Neural cell (in vitro differentiated cells): Measurements from ENCODE around the gene SLCO4A1.

Source experiments
- CTCF ChIP-seq: fragments of 450-650 bp; IDR thresholded peaks from 2 replicates; pipeline ENCODE4 v1.5.1; 2014; ENCODE audit warnings: antibody characterized with exemption, mild to moderate bottlenecking, moderate library complexity; ENCODE audit not compliant: poor library complexity, severe bottlenecking
- EP300 ChIP-seq: fragments of 450-650 bp; conservative IDR thresholded peaks from 2 replicates; pipeline ENCODE4 v1.6.1; 2014; ENCODE audit warnings: antibody characterized with exemption, mild to moderate bottlenecking, moderate library complexity; ENCODE audit not compliant: poor library complexity, severe bottlenecking
- EZH2 ChIP-seq: fragments of 200-600, 300-800 bp; shearing (Covaris generic), sonication (generic); IDR thresholded peaks from 2 replicates; pipeline ENCODE4 v1.6.1; 2014; ENCODE audit warnings: antibody characterized with exemption, low read length, borderline replicate concordance, mild to moderate bottlenecking; ENCODE audit not compliant: insufficient read depth, poor library complexity, severe bottlenecking
- MXI1 ChIP-seq: fragments of 450-650 bp; conservative IDR thresholded peaks from 2 replicates; pipeline ENCODE4 v1.6.1; 2014; ENCODE audit warnings: antibody characterized with exemption, mild to moderate bottlenecking; ENCODE audit not compliant: poor library complexity, severe bottlenecking
- POLR2AphosphoS5 ChIP-seq: IDR thresholded peaks from 2 replicates; pipeline ENCODE4 v1.6.1; 2012
- RAD21 ChIP-seq: fragments of 450-650 bp; conservative IDR thresholded peaks from 2 replicates; pipeline ENCODE4 v1.6.1; 2014; ENCODE audit warnings: antibody characterized with exemption, mild to moderate bottlenecking, moderate library complexity
- REST ChIP-seq: IDR thresholded peaks from 2 replicates; pipeline ENCODE4 v1.6.1; 2012; ENCODE audit warnings: borderline replicate concordance
- SMC3 ChIP-seq: fragments of 450-650 bp; conservative IDR thresholded peaks from 2 replicates; pipeline ENCODE4 v1.6.1; 2014; ENCODE audit warnings: antibody characterized with exemption, mild to moderate bottlenecking, moderate library complexity; ENCODE audit not compliant: poor library complexity
- TAF1 ChIP-seq: IDR thresholded peaks from 2 replicates; pipeline ENCODE4 v1.6.1; 2012; ENCODE audit warnings: low read depth

GRCh38 chr20:62636446-62636845 is 5.9 kb upstream of the SLCO4A1 start:
- no peak for TF ChIP-seq EZH2
- no peak for TF ChIP-seq POLR2AphosphoS5
- no peak for TF ChIP-seq MXI1
- TF ChIP-seq CTCF: no peak
- TF ChIP-seq SMC3: no peak
- no peak for TF ChIP-seq REST
- TF ChIP-seq EP300: no peak
- TF ChIP-seq RAD21: no peak
- no peak for TF ChIP-seq TAF1
